NCI-H1417 (cell line): Measurements from ENCODE around the gene QARS1.
A peak's percentile ranks its signal among the peaks of the same experiment; 100 is the strongest.

Experiments used
- DNase-seq, 3 experiments: peaks; one replicate each; lab custom pipeline; 2025; lab: John Stamatoyannopoulos, UW

Gene QARS1

DNA sequence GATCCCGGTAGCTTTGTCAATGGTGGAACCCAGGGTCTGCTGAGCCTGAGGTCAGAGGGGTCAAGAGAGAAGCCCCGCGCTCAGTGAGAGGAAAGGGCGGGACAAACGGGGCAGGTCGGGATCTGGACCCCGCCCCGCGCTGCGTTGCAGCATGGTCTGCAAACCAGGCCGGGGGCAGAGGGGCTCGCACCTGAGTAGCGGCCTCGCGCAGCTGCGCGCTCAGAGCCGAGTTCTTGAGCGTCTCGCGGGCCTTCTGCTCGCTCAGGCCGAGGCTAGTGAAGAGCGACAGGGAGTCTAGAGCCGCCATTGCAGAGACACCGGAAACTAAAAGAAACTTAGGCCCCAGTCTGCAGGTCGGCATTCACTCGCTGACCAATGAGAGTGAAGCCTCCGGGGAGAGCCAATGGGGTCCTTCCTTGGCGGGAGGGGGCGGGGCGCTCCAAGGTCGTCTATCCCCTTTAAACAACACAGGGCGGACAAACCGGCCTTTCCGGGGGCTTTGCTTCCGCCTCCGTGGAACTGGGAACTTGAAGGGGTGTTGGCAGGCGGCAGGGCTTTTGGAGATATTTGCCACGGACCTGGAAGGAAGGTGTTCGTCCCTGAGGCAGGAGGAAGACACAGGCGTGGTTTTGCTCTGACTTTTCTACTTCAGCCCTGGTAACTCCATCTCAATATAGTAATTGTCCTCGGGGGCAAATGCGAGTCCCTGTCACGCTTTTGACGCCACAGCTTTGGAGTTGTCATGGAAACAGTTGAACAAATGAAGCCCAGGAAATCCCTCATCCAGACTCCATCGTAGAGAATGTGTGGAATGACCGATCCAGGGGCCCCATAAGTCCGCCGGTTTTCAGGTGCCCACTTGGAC, at the start of gene QARS1:
QARS1 (minus strand) TSS at position 331 of the 865 bp plus-strand sequence; CDS start at position 307, 24 bp downstream.
- DNase-seq = peak; percentile 73 to 89 (median 77)

DNA sequence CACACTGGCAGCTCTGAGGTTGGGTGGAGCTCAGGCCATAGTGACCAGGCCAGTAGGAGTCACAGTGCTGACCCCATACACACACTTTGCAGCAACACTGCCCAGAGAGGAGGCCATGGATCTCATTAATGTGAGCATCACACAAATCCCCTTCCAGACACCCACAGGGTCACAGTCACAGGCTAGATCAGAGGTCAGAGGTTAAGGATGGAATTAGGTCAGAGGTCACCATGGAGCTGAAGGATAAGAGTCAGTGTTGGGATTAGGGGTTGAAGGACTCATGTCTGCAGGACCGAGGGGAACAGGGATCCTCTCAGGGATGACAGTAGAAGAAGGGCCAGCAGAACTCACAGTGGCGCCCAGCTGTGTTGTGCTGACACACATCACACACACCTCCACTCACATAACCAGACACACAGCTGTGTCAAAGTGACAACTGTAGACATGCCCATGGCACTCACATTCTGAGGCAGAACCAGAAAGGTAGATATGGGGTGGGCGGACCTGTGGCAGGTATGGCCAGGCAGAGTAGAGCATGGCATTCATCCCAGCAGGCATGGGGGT, 48.9 kb upstream of the QARS1 start:
- no peak for DNase-seq

DNA sequence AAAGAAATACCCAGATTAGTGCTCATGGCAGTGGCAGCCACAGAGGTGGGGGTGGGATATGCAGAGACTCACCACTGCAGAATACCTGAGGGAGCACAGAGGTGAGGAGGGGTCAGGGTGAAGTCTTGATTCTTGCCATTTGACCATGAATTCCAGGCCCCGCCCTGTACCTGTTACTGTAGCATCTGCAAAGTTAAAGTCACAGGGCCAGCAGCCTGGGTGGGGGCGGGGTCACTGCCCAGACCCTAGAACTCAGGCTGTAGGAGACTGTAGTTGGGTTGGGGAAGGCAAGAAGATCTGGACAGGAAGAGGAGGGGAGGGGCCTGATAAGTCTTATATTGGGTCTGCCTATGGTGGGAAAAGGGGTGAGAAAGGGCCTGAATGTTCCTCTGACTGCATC, 47.1 kb upstream of the QARS1 start:
- no peak for DNase-seq

DNA sequence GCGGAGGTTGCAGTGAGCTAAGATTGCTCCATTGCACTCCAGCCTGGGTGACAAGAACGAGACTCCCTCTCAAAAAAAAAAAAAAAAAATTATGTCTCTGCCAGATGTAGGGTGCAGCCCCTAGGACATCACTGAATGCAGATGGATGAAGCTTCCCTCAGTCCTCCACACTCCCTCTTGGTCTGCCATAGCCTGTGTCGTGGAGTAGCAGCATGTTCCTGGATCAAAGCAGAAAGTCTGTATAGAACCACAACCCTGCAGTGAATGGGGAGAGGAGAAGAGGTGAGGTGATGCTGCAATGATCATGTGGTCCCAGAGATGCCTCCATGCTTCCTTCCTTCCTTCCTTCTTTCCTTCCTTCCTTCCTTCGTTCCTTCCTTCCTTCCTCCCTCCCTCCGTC, 43.6 kb upstream of the QARS1 start:
- no peak for DNase-seq

DNA sequence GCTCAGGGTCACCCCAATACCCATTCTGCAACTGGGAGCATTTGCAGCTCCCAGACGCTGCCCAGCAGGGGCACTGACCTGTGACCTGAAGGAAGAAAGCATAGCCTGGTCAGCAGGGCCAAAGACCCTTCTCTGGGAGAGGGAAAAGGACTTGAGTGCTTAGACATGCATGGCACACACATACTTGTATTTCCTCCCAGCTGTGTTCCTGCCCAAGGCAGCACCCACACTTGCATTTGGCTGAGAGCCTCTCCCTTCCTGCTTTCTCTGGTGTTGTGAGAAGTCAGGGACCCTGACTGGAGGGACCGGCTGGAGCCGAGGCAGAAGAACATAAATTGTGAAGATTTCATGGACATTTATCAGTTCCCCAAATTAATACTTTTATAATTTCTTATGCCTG, 35.5 kb upstream of the QARS1 start:
- DNase-seq = no peak

DNA sequence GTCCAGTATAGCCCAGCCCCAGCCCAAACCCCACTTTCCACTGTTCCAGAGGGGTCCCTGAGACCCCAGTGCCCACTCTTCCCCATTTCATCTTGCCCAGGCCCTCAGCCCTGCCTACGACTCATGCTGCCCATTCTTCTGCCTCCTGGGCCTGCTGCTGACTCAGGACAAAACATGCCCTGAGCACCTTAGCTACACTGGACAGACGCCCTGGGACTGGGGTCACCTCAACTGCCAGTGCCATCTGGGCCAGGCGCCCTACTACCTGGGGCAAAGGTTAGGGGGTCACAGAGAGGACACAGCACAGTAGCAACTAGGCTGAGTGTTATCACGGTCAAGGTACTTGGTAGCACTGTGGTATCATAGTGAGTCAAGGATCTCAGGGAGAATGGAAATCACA, 30.9 kb upstream of the QARS1 start:
- DNase-seq = no peak

DNA sequence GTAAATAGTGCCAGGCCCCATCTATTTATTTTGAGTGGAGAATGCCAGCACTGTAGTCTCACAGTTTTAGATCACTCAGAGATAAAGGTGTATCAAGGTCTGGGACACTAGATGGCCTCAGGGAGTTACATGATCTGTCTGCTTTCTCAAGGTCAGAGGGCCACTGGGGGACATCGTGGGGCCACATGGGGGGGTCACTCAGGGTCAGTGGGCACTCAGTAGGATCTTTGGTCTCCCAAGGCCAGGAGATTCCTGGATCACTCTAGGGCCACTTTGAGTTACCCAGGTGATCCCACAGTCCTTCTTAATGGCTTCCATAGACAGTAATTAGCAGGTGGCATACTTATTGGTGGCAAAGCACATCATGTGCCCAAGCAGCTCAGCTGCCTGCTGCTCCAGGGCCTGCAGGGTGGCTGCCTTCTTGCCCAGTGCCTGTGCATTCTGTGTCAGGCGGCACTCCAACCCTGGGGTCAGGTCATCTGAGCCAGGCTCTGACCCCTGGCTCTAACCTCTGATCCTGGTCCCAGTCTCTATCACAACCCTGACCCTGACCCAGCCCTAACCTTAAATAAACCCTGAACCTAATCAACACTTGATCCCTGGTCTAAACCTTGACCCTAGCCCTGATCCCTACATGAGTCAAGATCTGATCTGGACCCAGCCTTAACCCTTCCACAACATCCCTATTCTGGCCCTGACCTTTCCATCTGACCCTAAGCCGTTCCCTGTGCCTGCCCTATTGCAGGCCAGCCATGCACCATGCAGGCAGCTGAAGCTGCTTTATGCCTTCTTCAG, 30.1 kb upstream of the QARS1 start:
- no peak for DNase-seq

DNA sequence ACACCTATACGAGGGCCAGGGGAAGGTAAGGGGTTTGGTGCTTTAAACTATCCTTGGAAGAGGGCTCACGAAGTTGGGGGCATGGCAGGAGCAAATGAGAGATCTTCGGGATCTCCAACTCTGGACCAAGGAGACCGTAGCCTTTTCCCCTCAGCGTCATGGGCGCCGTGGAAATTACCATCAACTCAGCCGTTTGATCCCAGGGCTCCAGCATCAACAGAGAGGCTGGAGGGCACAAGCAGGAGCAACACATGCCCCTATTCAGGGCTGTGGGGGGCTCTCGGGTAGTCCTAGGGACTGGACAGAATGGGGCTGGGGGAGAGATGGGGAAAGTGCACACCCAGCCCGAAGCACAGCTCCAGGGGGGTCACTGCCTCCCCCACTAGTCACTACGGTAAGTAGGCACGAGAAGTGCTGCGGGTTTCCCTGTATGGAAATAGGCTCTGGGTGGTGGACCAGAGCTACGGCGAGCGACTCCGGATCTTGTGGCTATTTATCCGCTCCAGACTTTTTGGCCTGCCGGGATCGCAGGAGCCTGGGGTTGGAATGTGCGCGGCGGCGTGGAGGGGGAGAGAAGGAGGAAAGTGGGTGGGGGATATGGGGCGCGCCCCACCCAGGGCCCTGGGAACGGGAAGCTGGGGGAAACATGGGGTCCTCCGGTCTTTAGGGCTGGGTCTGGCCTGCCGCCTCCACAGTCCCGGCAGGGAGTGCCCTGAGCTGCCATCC, 28.8 kb upstream of the QARS1 start:
- DNase-seq = peak; percentile 67 to 78 (median 78)

DNA sequence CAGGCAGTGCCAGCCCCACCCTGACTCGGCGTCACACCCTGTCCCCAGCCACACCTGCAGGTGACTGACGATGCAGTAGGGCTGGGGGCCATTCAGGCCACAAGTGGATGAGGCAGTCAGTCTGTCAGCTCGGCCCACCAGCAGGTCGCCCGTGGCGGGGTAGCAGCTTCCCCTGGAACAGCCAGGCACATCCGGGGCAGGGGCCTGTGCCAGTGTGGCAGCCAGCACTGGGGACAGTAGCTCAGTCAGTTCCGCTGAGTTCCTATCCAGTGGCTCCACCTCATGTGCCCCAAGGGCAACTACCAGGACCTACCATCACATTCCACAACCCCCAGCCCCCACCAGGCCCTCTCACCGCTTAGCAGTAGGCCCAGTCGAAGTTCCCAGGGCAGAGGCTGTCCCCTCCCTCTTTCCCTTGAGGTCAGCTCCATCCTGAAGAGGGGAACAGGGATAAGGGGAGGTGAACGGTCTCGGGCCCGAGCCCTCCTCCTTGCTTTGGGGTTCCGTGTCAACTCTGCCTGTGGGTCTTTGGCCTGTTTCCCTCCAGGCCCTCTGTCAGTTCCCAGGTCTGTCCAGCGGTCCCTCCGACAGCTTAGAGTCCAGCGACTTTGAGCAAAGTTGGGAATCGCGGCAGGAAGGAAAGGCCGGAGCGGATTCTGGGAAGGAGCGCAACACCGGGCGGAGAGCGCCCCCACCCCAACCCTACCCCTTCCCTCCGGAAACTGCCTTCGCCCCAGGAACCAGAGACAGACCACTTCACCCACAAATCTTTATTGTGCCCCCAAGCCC, 28.1 kb upstream of the QARS1 start, which contains the start of gene LAMB2:
LAMB2 (minus strand) TSS at position 614 of the 789 bp plus-strand sequence; CDS start at position 431, 183 bp downstream.
- peak in 2 of 3 experiments; percentile 10 to 54 for DNase-seq

DNA sequence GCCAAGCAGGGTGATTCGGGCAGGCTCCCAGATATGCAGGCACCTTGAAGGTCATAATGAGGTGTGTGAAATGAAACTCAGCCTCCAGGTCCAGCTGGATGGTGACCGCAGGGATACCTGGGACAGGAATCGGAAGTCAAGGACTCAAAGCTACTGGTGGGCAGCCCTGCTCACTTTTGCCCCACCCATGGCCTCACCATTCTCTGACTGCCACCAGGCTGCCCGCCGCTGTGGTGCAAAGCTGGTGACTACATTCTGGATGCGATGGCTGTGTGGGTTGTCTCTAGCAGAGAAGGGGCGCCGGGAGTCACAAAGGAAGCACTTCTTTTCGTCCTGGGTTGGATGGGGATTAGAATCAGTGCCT, 27.5 kb upstream of the QARS1 start:
- DNase-seq = no peak

DNA sequence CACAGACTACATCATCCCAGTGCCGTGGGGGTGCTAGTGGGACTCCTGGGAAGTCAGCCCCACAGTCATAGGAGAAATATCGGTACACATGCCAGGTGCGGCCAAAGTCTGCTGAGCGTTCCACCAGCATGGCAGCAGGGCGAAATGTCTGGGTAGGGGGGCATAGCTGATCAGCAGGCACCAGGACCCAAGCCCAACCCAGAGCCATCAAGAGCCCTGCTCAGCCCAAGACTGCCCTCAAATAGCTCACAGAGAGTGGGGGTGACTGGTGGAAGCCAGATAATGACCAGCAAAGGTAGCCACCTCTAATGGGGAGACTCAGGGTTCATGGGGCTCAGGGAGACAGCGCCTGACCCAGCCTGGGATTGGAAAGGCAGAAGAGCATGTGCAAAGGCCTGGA, 27.0 kb upstream of the QARS1 start:
- no peak for DNase-seq

DNA sequence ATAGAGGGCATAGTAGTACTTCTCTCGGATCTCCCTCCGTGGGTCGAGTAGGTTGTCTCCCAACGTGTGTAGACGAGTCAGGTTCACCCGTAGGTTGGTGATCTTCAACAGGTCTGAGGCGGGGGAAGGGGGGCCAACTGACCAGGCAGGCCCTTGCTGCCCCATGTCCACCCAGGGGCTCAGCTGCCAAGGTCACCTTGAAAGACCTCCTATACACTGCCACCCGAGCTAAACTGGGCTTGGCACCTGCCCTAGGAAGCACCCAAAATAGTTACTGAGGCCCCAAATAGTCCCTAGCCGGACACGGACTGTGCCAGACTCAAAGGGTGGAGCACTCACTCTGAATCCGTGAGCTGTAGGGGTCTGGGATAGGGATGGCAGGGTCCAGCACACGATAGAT, 26.5 kb upstream of the QARS1 start:
- no peak for DNase-seq

DNA sequence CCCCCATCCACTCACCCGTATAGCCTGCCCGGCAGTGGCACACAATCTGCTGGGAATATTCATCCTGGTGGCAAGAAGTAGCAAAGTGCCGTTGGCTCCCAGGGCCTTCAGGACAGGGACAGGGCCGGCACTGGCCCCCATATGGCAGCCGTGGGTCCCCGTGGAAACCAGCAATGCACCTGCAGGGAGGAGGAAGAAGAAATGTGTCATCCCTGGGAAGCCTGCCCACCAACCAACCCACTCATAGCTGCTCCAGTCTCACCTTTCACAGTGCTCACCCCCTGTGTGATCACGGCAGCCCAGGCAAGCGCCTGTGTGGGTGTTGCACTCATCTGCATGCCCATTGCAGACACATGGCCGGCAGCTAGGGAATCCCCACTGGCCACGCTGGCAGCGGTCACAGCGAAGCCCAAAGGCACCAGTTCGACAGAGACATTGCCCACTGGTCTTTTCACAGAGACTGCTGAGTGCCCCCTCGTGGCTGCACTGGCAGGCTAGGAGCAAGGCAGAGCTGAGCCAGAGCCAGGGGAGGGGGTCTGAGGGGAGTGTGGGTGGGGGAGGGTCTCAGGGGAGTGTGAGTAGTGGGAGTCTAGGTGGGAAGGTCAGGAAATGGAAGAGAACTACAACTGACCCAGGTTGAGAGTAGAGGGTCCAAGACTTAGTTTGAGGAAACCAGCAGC, 20.6 kb upstream of the QARS1 start:
- DNase-seq = no peak

DNA sequence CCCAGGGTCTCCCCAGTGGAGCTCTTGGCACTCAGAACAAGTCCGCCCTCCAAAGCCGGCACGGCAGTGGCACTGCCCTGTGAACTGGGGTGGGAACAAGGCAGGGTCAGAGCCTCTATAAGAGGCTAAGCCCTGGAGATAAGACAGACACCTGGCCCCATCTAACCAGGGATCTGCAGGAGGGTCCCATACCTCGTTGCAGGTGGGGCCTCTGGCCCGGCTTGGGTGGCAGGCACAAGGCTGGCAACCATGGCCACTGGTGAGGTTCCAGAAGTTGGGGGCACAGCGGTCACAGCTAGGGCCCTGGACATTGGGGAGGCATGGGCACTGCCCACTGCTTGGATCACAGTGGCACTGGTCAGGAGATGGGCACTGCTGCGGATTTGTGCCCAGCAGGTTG, 19.6 kb upstream of the QARS1 start:
- no peak for DNase-seq

DNA sequence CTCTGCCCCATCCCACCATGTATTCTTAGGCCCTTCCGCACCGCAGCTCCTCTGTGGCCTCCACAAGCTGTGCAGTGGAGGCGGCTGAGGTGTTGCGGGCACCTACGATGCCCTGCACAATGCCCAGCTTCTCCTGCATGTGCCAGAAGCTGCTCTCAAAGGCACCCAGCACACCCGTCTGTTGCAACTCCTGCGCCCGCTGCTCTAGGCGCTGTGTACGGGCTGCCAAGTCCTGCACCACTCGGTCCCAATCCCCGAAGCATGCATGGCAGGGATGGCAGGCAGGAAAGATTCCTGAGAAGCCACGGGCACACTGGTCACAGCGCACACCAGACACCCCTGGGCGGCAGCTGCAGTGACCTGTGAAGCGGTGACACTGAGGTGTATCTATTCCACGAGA, 19.1 kb upstream of the QARS1 start:
- DNase-seq = no peak

DNA sequence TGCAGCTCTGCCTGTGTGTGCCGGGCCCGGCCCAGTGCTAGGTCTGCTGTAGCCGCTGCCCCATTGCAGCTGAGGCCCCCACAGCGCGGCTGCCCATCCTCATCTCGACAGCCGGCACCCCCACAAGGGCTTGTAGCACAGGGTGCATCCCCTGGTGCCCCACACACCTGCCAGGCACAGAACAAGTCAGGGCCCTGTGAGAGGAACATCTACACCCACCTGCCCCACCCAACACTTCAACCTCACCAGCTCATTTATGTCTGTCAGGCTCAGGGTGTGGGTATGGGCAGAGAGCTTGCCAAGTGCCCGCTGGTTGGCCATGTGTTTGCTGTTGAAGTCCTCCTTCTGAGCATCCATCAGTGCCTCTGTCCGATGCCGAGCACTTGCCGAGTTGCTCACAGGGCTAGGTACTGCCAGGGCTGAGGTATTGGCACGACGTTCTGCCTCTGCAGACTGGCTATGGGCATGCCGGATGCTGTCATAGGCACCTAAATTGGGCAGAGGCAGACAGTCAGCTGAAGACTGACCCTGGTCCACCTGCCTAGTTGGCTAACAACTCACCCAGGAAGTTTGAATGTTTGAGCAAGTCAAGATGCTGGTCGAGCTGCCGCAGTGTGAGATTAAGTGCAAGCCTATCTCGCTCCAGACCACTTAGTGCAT, 18.5 kb upstream of the QARS1 start:
- DNase-seq = no peak

DNA sequence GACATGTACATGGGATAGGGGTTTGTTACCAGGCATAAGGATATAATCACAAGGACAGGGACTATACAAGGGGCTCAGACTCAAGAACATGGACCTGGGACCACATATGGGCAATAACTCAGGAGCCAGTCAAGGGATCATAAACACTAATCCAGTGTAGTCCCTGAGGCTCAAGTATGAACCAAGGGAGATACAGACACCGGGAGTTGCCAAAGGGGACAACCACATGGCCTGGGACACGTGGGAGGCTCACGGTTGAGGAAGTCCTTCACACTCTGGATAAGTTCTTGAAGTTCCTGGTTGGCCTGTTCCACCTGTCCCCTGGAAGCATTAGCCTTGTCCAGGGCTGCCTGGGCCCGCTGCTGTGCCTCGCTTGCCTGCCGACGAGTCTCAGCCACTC, 17.9 kb upstream of the QARS1 start:
- DNase-seq = no peak

DNA sequence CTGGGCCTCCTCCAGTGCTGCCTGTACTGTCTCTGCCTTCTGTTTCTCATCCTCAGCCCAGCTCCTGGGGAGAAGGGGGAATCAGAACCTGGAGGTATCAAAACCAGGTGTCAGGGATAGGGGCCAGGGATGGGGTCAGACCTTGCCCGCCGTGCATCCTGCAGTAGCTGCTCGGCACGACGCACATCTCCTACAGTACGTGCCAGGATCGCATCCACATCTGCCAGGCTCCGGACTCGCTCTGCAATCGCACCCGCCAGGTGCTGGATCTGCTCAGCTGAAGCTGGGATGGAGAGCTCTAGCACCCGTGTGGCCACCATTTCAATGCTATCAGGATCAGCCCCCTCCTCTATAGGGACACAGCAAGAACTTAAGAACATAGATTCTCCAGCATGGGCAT, 17.5 kb upstream of the QARS1 start:
- DNase-seq = no peak

DNA sequence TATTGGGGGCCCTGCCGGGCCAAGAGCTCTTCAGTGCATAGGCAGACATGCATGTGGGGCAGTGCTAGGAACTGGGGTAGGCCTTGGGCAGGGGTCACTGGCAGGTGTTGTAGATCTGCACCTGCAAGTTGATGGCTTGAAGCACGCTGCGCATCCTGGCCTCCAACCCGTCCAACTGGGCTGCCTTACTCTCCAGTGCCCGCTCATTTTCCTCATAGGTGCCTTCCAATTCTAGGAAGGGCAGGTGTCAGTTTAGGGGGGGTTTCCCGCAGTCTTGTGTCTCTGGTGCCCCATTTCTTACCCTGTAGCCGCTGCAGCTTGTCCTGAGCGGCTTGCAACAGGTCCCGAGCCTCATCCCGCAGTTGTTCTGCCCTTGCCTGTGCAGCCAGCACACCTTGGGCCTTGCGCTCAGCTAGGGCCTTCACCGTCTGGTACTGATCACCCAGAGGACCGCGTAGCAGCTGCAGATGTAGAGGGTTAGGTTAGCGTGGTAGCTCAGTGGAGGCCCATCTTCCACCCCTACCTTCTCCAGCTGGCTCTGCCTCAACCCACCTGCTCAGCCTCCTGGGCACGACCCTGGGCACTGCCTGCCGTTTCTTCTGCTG, 16.7 kb upstream of the QARS1 start:
- DNase-seq = peak in 1 of 3 experiments; percentile 43
